ENCODE measurements around the gene BTN1A1.
A peak's percentile ranks its signal among the peaks of the same experiment; 100 is the strongest.

Gene BTN1A1

DNA sequence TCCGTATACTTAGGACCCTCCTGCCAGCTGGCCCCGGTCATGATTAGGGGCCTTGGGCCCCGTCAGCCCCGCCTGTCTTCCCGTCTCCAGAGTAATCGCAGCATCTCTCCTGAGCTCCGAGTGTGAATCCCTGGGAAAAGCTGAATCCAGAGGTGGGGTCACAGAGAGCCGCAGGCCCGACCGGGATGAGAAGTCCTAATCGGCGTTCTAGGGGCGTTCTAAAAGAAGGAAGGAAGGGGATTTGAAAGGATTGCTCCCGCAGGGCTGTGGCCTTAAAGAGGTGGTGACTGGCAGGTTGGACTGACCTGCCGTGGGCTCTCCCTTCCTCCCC lies 38.4 kb downstream of the BTN1A1 start:
- TF ChIP-seq POLR2AphosphoS5 (IDR thresholded peaks at IDR 0.05; ENCODE audit: low read depth) (no peak), SPI1 (IDR thresholded peaks at IDR 0.05; ENCODE audit: borderline replicate concordance, low read depth) (no peak), GABPA (IDR thresholded peaks at IDR 0.05; ENCODE audit: low read depth) (no peak)
- TF ChIP-seq, protein P1, sequence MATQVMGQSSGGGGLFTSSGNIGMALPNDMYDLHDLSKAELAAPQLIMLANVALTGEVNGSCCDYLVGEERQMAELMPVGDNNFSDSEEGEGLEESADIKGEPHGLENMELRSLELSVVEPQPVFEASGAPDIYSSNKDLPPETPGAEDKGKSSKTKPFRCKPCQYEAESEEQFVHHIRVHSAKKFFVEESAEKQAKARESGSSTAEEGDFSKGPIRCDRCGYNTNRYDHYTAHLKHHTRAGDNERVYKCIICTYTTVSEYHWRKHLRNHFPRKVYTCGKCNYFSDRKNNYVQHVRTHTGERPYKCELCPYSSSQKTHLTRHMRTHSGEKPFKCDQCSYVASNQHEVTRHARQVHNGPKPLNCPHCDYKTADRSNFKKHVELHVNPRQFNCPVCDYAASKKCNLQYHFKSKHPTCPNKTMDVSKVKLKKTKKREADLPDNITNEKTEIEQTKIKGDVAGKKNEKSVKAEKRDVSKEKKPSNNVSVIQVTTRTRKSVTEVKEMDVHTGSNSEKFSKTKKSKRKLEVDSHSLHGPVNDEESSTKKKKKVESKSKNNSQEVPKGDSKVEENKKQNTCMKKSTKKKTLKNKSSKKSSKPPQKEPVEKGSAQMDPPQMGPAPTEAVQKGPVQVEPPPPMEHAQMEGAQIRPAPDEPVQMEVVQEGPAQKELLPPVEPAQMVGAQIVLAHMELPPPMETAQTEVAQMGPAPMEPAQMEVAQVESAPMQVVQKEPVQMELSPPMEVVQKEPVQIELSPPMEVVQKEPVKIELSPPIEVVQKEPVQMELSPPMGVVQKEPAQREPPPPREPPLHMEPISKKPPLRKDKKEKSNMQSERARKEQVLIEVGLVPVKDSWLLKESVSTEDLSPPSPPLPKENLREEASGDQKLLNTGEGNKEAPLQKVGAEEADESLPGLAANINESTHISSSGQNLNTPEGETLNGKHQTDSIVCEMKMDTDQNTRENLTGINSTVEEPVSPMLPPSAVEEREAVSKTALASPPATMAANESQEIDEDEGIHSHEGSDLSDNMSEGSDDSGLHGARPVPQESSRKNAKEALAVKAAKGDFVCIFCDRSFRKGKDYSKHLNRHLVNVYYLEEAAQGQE (IDR thresholded peaks at IDR 0.05; ENCODE audit: insufficient replicate concordance, low read depth), result no peak
- TF ChIP-seq, protein P2, sequence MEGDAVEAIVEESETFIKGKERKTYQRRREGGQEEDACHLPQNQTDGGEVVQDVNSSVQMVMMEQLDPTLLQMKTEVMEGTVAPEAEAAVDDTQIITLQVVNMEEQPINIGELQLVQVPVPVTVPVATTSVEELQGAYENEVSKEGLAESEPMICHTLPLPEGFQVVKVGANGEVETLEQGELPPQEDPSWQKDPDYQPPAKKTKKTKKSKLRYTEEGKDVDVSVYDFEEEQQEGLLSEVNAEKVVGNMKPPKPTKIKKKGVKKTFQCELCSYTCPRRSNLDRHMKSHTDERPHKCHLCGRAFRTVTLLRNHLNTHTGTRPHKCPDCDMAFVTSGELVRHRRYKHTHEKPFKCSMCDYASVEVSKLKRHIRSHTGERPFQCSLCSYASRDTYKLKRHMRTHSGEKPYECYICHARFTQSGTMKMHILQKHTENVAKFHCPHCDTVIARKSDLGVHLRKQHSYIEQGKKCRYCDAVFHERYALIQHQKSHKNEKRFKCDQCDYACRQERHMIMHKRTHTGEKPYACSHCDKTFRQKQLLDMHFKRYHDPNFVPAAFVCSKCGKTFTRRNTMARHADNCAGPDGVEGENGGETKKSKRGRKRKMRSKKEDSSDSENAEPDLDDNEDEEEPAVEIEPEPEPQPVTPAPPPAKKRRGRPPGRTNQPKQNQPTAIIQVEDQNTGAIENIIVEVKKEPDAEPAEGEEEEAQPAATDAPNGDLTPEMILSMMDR (IDR thresholded peaks at IDR 0.05; ENCODE audit: insufficient read depth, low read length), result no peak
- H3K4me3 ChIP-seq (replicated peaks; ENCODE audit: insufficient read depth, low read length), result peak overlapping the region; percentile 61
- peak overlapping the region; percentile 93 for H3K27ac ChIP-seq (replicated peaks)
- peak in 1 of 2 experiments; percentile 11 for DNase-seq (ENCODE audit: low read depth in 1 of 2, low spot score in 1 of 2)
- no peaks in the 10 kb centered on the region for H3K27me3 ChIP-seq (ENCODE audit: insufficient read depth, poor library complexity, severe bottlenecking)

DNA sequence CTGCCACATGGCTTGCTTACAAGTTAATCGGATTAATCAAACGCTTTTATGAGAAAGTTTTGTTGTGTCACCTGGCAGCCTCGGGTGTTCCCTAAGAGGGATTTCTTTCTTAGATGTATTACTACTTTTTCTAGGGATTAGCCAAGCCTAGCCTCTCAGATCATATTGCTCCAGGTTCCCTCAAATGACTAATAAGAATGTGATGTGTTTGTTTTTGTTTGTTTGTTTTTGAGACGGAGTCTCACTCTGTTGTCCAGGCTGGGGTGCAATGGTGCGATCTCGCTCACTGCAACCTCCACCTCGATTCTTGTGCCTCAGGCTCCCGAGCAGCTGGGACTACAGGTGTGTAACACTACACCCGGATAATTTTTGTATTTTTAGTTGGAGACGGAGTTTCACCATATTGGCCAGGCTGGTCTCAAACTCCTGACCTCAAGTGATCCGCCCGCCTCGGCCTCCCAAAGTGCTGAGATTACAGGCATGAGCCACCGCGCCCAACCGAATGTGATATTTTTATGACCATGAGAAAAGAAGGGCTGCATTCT lies 39.0 kb downstream of the BTN1A1 start:
- peak overlapping the region; percentile 61 for H3K4me3 ChIP-seq (replicated peaks; ENCODE audit: insufficient read depth, low read length)
- peak overlapping the region; percentile 93 for H3K27ac ChIP-seq (replicated peaks)
- no peaks in the 10 kb centered on the region for H3K27me3 ChIP-seq (ENCODE audit: insufficient read depth, poor library complexity, severe bottlenecking)
- TF ChIP-seq GABPA (IDR thresholded peaks at IDR 0.05; ENCODE audit: low read depth), result no peak
- TF ChIP-seq, protein P1 (IDR thresholded peaks at IDR 0.05; ENCODE audit: insufficient replicate concordance, low read depth), result no peak
- no peak for TF ChIP-seq SPI1 (IDR thresholded peaks at IDR 0.05; ENCODE audit: borderline replicate concordance, low read depth)
- TF ChIP-seq, protein P2 (IDR thresholded peaks at IDR 0.05; ENCODE audit: insufficient read depth, low read length), result no peak
- no peak for TF ChIP-seq POLR2AphosphoS5 (IDR thresholded peaks at IDR 0.05; ENCODE audit: low read depth)
- DNase-seq (ENCODE audit: low read depth in 1 of 2, low spot score in 1 of 2), result no peak

DNA sequence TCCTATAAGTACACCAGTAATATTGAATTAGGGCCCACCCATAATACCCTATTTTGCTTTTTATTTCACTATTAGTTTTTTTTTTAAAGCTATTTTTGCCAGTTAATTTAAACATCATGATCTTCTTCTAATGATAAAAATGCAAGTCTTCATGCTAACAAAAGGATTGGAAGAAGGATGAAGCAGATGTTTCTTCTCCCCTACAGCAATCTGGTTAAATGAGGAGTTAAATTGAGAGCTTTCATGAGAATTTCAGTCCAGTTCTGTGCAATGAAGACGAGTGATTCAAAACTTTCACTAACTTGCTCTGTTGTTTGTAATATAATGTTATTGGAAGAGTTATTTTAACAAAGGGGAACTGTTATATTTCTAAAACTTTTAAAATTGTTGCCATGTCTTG lies 41.5 kb downstream of the BTN1A1 start:
- no peak for DNase-seq (ENCODE audit: low read depth in 1 of 2, low spot score in 1 of 2)
- no peaks in the 10 kb centered on the region for H3K27me3 ChIP-seq (ENCODE audit: insufficient read depth, poor library complexity, severe bottlenecking)
- H3K4me3 ChIP-seq (replicated peaks; ENCODE audit: insufficient read depth, low read length), result no peak overlapping the region
- TF ChIP-seq POLR2AphosphoS5 (IDR thresholded peaks at IDR 0.05; ENCODE audit: low read depth), result no peak
- no peak for TF ChIP-seq SPI1 (IDR thresholded peaks at IDR 0.05; ENCODE audit: borderline replicate concordance, low read depth)
- no peak for TF ChIP-seq GABPA (IDR thresholded peaks at IDR 0.05; ENCODE audit: low read depth)
- TF ChIP-seq, protein P1 (IDR thresholded peaks at IDR 0.05; ENCODE audit: insufficient replicate concordance, low read depth), result no peak
- TF ChIP-seq, protein P2 (IDR thresholded peaks at IDR 0.05; ENCODE audit: insufficient read depth, low read length), result no peak
- no peak overlapping the region for H3K27ac ChIP-seq (replicated peaks)

All from HL-60 (cell line).